GM12891 (cell line): ENCODE results near the gene CKS1B.

Experiments used
- DNase-seq: peaks from one replicate; pipeline ENCODE4 v3.0.0; 2011; ENCODE audit warnings: low spot score; ENCODE audit not compliant: insufficient read length
- FAIRE-seq: peaks from 2 replicates; lab custom pipeline; 2011; peaks lifted over from hg19 to GRCh38; lab: Jason Lieb, UNC
- PAX5 ChIP-seq: IDR thresholded peaks from 2 replicates; pipeline ENCODE4 v1.6.1; 2011; ENCODE audit warnings: low read length, moderate library complexity, mild to moderate bottlenecking; ENCODE audit not compliant: insufficient read depth, severe bottlenecking
- POLR2A ChIP-seq: IDR thresholded peaks from 2 replicates; pipeline ENCODE4 v1.6.1; 2011; ENCODE audit warnings: low read depth, low read length, control low read depth
- POLR2AphosphoS5 ChIP-seq: IDR thresholded peaks from 2 replicates; pipeline ENCODE4 v1.6.1; 2011; ENCODE audit warnings: low read depth, low read length, control low read depth
- POU2F2 ChIP-seq: IDR thresholded peaks from 2 replicates; pipeline ENCODE4 v1.6.1; 2011; ENCODE audit warnings: low read depth, mild to moderate bottlenecking, control low read depth, low read length, moderate library complexity
- SPI1 ChIP-seq: IDR thresholded peaks from 2 replicates; pipeline ENCODE4 v1.6.1; 2011; ENCODE audit warnings: low read depth, low read length, control low read depth
- TAF1 ChIP-seq: IDR thresholded peaks from 2 replicates; pipeline ENCODE4 v1.6.1; 2011; ENCODE audit warnings: low read depth, low read length, control low read depth

The CKS1B gene

DNA sequence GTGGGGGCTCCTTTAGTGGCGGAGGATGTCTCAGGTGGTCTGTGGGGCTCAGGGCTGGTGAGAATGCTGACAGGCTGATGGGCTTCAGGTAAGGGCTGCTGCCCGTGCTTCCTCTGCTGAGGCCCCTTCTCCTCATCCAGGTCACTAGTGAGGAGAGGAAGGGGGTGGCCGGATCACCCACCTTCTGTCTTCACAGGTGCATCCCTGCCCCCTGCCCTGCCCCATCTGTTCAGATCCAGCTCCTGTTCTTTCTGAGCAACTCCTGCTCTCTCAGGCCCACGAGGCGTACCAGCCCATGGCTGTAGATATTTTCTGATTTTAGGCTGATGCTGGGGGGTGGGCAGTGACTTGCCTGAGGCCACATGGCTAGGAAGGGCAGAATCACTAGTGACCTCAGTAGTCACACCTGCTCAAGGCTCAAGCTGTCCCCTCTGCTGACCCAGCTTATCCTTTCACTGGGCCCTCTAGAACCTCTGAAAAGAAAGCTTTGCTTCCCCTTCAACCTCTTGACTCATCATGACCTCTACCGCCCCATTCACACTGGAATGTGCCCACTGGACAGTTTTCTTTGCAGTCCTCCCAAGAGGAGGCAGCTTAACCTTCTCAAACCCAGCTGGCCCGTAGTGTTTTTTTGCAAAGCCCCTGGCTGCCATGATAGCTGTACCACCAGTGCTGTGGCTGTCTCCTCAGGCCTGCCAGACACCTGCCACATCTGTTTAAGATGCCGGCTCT, 44.3 kb downstream of the CKS1B start:
- FAIRE-seq (peak; percentile 67), DNase-seq (no peak)

DNA sequence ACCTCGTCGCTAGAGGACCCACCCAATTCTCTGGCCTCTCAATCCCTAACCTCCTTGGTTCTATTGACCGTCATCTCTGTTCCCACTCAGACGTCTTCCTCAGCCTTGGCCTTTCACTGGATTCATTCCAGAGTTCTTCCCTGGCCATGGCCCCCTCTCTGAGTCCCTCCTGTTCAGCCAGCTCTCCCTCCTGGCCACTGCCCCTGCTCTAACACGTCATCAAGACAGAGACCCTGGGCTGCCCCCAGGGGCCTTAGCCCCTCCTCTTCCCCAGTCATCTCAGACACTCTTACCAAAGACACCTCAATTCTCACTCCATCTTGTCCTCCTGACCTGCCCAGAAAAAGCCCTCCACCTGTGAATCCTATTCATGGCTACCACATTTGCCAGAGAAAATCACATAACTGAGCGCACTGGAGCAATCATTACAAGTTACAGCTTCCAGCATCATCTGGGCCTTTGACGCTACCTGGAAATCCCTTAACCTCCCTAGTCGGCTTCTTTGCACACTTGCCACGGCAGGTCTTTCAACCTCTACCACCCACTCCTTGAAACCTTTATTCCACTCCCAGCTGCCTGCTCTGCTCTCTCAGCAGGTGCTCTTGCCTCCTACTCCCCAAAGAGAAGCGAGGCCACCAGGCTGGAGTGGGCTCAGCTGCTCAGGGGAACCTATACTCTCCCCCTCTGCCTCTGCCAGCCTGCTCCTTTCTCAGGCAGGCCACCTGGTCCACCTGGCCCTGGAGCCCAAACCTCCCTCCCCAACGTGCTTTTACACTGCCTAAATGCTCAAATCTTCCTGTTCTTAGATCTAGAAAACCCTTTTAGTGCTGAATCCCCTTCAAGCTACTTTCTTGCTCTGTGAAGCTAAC, 45.1 kb downstream of the CKS1B start:
- no peak for DNase-seq
- no peak for FAIRE-seq
- TF ChIP-seq POLR2A, result no peak
- TF ChIP-seq PAX5, result no peak
- no peak for TF ChIP-seq POU2F2
- TF ChIP-seq POLR2AphosphoS5, result no peak
- TF ChIP-seq SPI1, result no peak
- no peak for TF ChIP-seq TAF1

More for the DNA sequence above, 44.3 kb downstream of the CKS1B start:
- TF ChIP-seq SPI1 (no peak), POLR2A (no peak), POU2F2 (no peak), TAF1 (no peak), PAX5 (no peak), POLR2AphosphoS5 (no peak)

DNA sequence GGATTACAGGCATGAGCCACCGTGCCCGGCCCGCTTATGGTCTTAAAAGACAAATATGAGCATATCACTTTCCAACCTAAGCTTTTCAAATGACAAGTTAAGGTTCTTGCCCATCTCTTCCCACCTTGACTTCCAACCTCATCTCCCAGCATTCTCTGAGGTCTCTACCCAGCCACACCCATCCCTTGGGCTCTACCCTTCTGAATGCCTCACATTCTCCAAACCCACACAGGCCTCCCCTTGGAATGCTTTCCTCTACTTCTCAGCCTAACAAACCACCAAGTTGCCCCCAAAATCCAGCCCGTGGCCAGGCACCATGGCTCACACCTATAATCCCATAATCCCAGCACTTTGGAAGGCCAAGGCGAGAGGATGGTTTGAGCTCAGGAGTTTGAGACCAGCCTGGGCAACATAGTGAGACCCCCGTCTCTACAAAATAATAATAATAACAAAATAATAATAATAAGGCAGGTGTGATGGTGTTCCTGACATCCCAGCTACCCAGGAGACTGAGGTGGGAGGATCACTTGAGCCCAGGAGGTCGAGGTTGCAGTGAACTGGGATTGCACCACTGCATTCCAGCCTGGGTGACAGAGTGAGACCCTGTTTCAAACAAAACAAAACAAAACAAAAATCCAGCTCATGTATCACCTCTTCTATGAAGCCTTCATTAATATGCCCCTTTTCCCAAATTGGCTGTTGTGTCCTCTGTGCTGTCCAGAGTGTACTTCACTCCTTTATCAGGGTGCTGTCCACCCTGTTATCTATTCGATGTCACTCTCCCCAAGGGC, 47.9 kb downstream of the CKS1B start:
- no peak for TF ChIP-seq PAX5
- no peak for TF ChIP-seq POU2F2
- no peak for TF ChIP-seq POLR2A
- TF ChIP-seq POLR2AphosphoS5, result no peak
- no peak for TF ChIP-seq TAF1
- no peak for TF ChIP-seq SPI1
- DNase-seq (no peak), FAIRE-seq (no peak)

DNA sequence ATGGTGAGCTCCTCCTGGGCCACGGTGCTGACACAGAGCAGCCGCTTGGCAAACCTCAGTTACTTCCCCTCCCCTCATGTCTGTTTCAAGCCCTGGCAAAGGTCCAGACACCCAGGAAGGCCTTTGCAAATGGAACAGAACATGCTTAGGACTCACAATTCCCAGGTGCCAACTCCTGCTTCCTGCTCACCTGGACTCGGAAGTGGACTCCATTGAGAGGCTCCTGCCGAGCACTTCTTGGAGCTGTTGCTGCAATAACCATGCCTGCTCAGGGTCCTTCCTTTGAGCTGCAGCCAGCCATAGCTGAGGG, 48.4 kb downstream of the CKS1B start:
- no peak for DNase-seq
- TF ChIP-seq POLR2A, result no peak
- no peak for TF ChIP-seq TAF1
- TF ChIP-seq PAX5, result no peak
- no peak for TF ChIP-seq POLR2AphosphoS5
- TF ChIP-seq SPI1, result no peak
- TF ChIP-seq POU2F2, result no peak
- no peak for FAIRE-seq

DNA sequence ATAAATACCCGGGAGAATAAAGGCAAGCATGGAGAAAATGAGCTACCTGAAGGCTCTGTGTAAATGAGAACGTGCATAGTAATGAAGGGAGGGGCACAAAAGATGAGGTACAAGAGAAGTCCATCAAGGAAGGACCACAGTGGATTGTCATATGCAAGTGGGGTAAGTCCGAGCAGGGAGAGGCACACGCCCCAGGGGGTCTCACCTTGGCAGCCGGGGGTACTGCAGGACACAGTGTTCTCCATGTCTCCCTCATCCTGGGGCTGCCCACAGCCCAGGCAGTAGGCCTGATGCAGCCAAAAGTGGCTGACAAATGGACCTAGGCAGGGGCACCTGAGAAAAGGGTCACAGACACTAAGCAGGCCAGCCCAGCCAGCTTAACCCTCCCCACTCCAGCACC, 49.1 kb downstream of the CKS1B start:
- FAIRE-seq, result no peak
- DNase-seq, result no peak
- no peak for TF ChIP-seq PAX5
- no peak for TF ChIP-seq POLR2AphosphoS5
- no peak for TF ChIP-seq POU2F2
- no peak for TF ChIP-seq TAF1
- no peak for TF ChIP-seq SPI1
- TF ChIP-seq POLR2A, result no peak

DNA sequence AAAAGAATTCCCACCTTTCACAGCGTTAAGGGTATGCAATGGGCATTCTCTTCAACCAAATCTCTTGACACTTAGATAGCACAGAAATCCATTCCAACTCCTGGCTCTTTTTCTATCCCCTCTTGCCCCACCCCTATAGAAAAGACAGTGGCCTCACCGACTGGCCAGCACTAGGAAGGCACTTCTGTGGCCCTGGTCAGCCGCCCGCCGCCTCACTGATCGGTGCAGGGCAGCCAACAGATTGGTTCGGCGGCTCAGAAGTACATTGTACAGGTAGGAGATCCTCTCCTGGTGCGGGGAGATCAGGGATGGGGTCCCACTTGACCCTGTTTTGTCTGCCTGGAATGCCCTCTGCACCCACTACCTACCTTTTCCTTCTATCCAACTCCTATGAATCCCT, 49.8 kb downstream of the CKS1B start:
- FAIRE-seq (no peak), DNase-seq (no peak)
- TF ChIP-seq POU2F2 (no peak), POLR2A (no peak), POLR2AphosphoS5 (no peak), SPI1 (no peak), TAF1 (no peak), PAX5 (no peak)

DNA sequence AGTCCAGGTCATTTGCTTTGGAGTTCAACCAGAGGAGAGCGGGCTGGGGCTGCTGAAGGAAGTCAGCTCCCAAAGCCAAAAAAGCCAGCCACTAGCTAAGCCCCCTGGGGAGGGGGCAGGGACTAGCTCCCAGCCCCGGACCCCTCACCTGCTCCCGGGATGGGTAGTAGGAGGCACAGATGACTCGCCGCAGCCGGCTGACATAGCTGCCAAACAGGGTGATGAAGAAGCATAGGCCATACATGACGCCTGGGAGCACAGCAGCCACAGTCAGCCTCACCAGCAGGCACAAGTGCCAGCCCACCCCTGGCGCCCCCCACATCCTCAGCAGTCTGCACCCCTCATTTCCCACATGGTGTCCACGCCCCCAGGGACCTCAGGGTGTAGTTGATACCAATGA, 51.7 kb downstream of the CKS1B start:
- FAIRE-seq, result no peak
- TF ChIP-seq PAX5 (no peak), POLR2AphosphoS5 (no peak)
- DNase-seq, result no peak

DNA sequence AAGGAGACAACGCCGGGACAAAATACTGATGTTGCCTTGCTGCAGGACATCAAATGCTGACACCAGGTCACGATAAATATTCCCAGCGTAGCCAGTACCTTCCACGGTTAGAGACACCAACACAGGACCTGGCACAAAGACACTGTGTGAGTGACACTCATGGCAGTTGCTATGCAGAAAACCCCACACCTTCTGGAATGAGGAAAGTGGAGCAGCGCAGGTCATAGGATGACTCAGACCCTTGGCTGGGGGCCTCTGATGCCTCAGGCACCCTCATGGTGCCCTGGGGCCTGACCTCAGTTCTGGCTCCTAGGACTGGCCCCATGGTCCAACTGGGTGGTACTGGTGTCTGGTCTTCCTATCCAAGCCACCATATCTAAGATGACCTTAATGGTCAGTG, 52.1 kb downstream of the CKS1B start:
- no peak for FAIRE-seq

More for the DNA sequence above, 52.1 kb downstream of the CKS1B start:
- no peak for TF ChIP-seq PAX5
- DNase-seq, result no peak
